LNCaP clone FGC (cell line): ENCODE measurements around the gene CROCC.

Source experiments
- DNase-seq: peaks from one replicate; pipeline ENCODE4 v3.0.0-alpha.2; 2011; ENCODE audit warnings: low read depth
- H3K4me3 ChIP-seq: 2 replicates; pipeline ENCODE4 v1.5.1; 2011; ENCODE audit warnings: mild to moderate bottlenecking, low read depth, low read length, control low read depth
- TF ChIP-seq, protein P1 (sequence below): IDR thresholded peaks from 2 replicates; pipeline ENCODE4 v1.5.1; 2012; ENCODE audit warnings: mild to moderate bottlenecking; ENCODE audit not compliant: control insufficient read depth, insufficient read depth; ENCODE audit errors: extremely low read depth

Gene CROCC

DNA sequence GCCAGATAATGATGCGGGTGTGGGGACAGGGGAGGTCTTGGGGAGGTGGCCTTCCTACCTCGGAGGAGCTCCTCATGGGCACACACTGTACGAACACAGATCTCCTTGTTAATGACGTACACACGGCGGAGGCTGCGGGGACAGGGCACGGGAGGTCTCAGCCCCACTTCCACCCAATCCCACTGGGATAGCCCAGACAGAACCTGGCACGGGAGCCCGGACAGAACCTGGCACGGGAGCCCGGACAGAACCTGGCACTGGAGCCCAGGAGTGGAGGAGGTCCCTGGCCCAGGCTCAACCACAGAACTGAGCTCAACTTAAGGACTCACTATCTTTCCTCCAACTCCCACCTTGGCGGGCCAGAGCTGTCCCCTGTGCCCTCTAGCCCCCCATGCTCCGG, 53.5 kb downstream of the CROCC start:
- TF ChIP-seq, protein P1, sequence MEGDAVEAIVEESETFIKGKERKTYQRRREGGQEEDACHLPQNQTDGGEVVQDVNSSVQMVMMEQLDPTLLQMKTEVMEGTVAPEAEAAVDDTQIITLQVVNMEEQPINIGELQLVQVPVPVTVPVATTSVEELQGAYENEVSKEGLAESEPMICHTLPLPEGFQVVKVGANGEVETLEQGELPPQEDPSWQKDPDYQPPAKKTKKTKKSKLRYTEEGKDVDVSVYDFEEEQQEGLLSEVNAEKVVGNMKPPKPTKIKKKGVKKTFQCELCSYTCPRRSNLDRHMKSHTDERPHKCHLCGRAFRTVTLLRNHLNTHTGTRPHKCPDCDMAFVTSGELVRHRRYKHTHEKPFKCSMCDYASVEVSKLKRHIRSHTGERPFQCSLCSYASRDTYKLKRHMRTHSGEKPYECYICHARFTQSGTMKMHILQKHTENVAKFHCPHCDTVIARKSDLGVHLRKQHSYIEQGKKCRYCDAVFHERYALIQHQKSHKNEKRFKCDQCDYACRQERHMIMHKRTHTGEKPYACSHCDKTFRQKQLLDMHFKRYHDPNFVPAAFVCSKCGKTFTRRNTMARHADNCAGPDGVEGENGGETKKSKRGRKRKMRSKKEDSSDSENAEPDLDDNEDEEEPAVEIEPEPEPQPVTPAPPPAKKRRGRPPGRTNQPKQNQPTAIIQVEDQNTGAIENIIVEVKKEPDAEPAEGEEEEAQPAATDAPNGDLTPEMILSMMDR = no peak
- H3K4me3 ChIP-seq = no peak overlapping the region
- no peak for DNase-seq

DNA sequence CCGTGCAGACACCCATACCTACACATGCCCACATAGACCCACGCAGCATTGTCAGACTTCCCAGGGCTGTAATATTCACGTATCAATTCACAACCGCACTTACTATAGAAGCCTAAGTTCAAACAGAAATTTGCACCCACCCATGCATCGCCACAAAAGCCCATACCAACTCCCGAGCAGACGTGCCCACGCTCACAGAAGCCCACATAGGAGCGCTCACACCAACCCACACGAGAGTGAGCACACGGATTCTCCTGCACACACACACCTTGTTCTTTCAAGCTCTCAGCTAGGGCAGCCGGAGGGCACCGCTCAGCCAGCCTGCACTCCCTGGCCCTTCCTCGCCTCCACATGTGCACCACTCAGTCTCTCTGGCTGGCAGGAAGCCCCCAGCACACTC, 54.1 kb downstream of the CROCC start:
- no peak overlapping the region for H3K4me3 ChIP-seq
- TF ChIP-seq, protein P1 = no peak
- no peak for DNase-seq

DNA sequence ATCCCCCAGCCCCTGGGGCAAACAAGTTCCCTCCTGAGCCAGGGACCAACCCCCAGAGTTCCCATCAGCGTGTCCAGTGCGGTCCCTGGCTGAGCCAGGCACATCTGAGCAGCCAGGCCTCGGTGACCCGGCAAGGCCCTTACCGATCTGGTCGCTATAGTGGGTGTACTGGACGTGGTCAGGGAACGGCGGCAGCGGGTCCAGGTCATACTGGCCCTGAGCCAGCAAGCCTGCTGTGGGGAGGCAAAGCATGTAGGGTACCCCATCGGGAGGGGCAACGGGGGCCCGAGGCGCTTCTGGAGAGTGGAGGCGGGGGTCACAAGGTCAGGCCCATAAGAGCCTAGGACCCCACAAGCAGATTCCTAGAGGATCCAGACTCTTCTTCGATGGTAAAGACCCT, 55.2 kb downstream of the CROCC start:
- TF ChIP-seq, protein P1 = no peak
- DNase-seq = no peak
- no peak overlapping the region for H3K4me3 ChIP-seq

DNA sequence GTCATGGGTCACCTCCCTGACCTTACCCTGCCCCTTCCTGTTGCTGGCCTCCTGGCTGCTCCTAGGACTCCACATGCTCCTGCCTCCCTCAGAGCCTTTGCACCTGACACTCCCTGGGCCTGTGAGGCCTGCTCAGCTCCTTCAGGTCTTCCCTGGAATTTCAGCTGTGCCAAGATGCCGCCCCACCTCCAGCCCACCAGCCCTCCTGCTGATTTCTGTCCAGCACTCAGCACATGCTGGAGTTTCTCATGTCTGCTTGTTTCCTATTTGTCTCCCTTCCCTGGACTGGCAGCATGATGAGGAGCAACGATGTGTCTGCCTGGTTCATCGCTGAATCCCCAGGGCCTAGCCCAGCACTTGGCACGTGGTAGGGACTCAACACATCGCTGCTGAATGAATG, 55.6 kb downstream of the CROCC start:
- H3K4me3 ChIP-seq = no peak overlapping the region
- no peak for DNase-seq
- TF ChIP-seq, protein P1 = no peak

DNA sequence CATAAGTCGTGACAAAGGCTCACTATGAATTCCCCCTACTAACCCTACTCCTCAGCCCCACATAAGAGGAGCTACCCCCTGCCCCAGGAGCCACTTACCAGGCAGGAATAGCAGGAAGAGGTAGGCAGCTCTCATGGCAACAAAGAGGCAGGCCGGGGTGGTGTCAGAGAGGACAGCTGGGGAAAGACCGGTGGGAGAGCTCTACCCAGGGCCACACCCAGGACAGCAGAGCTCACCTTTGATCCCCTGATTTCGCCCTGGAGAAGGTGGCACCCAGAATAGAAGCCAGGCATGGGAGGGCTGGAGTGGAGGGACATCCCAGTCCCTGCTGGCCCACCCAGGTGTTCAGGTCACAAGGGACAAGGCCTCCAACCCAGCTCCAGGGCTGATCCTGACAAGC, 56.4 kb downstream of the CROCC start:
- no peak for DNase-seq
- TF ChIP-seq, protein P1 = no peak
- no peak overlapping the region for H3K4me3 ChIP-seq

DNA sequence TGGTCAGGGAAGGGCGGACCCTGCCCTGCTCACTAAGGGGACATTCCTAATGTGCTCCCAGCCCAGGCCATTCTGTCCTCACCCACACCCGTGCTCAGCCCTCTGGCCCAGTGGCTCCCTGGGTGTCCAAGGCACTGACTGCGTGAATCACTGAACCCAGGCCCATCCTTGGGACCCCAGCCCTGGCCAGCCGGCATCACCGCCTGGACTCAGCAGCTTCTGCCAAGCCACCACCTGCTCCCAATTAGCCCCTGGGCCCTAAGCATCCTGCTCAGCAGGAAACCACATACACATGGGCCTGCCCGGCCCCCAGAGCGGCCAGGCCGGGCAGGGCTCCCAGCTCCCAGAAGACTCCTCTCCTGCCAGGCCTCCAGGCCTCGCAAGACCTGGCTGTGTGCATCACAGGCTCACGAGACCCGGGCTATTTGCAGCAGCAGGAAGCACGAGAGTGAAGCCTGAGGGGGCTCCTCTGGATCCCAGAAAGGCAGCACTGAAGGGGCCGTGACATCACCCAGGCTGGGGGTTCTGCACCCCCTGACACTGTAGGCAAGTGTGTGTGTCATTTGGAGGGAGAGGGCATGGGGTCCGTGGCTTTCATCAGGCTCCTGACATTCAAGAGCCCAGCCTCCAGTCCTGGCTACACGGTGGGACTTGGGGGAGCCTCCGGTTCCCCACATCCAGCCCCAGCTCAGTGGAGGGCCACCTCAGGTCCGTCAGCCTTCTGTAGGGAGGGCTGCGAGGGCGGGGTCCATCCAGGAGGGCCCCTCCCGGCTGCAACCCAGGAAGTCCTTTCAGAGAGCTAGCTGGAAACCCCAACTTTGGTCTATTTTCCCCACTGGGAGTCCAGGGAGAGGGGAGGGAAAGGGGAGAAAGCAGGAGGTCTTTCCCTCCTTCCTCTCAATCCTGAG, 57.1 kb downstream of the CROCC start:
- DNase-seq = no peak

More for the DNA sequence above, 57.1 kb downstream of the CROCC start:
- TF ChIP-seq, protein P1 = no peak
- H3K4me3 ChIP-seq = no peak overlapping the region
